Tibial nerve (tissue), 3 donors: Measurements from ENCODE around the gene KRTAP12-4.

Source experiments
- POLR2A ChIP-seq, 2 donors: fragments of 450-650 bp; IDR thresholded peaks; one replicate each; pipeline ENCODE4 v1.6.1; 2017; ENCODE audit warnings: antibody characterized with exemption in 2 of 2, mild to moderate bottlenecking in 2 of 2, moderate library complexity in 2 of 2
- TF ChIP-seq, protein P1 (sequence below), 5 experiments: fragments of 200-600 bp in 3 of 5; fragments of 450-650 bp in 2 of 5; sonication (generic) in 3 of 5; IDR thresholded peaks; one replicate each; pipeline ENCODE4 v1.5.1; 2016 to 2019; ENCODE audit warnings: antibody characterized with exemption in 5 of 5, mild to moderate bottlenecking in 3 of 5, moderate library complexity in 2 of 5

DNA sequence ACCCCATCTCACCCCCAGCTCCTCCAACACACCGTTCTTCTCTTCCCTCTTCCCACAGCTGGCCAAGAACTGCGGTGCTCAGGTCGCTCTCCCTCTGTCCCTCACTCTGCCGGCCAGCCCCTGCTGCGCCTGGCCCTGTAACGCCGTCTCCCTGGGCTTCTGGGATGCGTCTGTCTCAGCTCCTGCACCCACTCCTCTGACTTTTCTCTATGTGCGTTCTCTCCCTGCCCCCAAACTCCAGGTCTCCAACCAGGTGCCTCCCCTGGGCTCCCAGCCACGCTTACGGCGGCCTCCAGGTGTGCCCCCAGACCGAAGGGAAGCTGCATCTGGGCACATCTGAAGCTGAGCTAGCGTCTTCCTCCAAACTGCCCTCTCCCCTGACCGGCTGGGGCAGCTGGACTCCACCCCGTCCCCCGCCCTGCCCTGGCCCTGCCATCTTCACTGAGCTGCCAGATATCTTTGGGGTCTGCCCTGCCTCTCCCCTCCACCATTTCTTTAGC is 45.1 kb upstream of the KRTAP12-4 start:
- TF ChIP-seq POLR2A (IDR thresholded peaks at IDR 0.05): no peak
- TF ChIP-seq, protein P1, sequence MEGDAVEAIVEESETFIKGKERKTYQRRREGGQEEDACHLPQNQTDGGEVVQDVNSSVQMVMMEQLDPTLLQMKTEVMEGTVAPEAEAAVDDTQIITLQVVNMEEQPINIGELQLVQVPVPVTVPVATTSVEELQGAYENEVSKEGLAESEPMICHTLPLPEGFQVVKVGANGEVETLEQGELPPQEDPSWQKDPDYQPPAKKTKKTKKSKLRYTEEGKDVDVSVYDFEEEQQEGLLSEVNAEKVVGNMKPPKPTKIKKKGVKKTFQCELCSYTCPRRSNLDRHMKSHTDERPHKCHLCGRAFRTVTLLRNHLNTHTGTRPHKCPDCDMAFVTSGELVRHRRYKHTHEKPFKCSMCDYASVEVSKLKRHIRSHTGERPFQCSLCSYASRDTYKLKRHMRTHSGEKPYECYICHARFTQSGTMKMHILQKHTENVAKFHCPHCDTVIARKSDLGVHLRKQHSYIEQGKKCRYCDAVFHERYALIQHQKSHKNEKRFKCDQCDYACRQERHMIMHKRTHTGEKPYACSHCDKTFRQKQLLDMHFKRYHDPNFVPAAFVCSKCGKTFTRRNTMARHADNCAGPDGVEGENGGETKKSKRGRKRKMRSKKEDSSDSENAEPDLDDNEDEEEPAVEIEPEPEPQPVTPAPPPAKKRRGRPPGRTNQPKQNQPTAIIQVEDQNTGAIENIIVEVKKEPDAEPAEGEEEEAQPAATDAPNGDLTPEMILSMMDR (IDR thresholded peaks at IDR 0.05): no peak
